GM19372 (cell line): ENCODE measurements around the gene ASNSD1.

ENCODE experiments used
- ATAC-seq: cut with Tn5 transposase; IDR thresholded peaks from one replicate; pipeline ENCODE4 v1.9.1; 2021; ENCODE audit warnings: mild to moderate bottlenecking, low read depth, moderate library complexity; ENCODE audit not compliant: unreplicated experiment

Gene ASNSD1

GRCh38 chr2:189661148-189661956 lies at the start of gene ASNSD1:
Gene ASNSD1, plus strand, starts transcription at chr2:189661459. Its CDS starts 4,674 bp downstream, at chr2:189666133.
- peak; percentile 96 for ATAC-seq

- no peak for ATAC-seq
These were observed 48.1 kb upstream of the ASNSD1 start for GRCh38 chr2:189613077-189613636.

- no peak for ATAC-seq
These were observed 47.4 kb upstream of the ASNSD1 start for GRCh38 chr2:189613650-189614420.

GRCh38 chr2:189614585-189614984 lies 46.7 kb upstream of the ASNSD1 start:
- no peak for ATAC-seq

- ATAC-seq, result no peak
These were observed 43.1 kb upstream of the ASNSD1 start for GRCh38 chr2:189618197-189618596.

- no peak for ATAC-seq
These were observed 39.5 kb upstream of the ASNSD1 start for GRCh38 chr2:189621781-189622180.

GRCh38 chr2:189623049-189623448 lies 38.2 kb upstream of the ASNSD1 start:
- ATAC-seq, result no peak

GRCh38 chr2:189624648-189625355 lies 36.5 kb upstream of the ASNSD1 start:
- ATAC-seq, result no peak

GRCh38 chr2:189625636-189626035 lies 35.6 kb upstream of the ASNSD1 start:
- ATAC-seq, result no peak

- no peak for ATAC-seq
These were observed 33.5 kb upstream of the ASNSD1 start for GRCh38 chr2:189627789-189628188.

- ATAC-seq, result no peak
These were observed 32.3 kb upstream of the ASNSD1 start for GRCh38 chr2:189628817-189629530.

- no peak for ATAC-seq
These were observed 31.5 kb upstream of the ASNSD1 start for GRCh38 chr2:189629531-189630453.

GRCh38 chr2:189631849-189632248 lies 29.4 kb upstream of the ASNSD1 start:
- ATAC-seq, result no peak

GRCh38 chr2:189633392-189633811 lies 27.9 kb upstream of the ASNSD1 start:
- ATAC-seq, result no peak

GRCh38 chr2:189635353-189635752 lies 25.9 kb upstream of the ASNSD1 start:
- no peak for ATAC-seq

GRCh38 chr2:189638301-189639006 lies 22.8 kb upstream of the ASNSD1 start:
- no peak for ATAC-seq

- ATAC-seq, result no peak
These were observed 22.2 kb upstream of the ASNSD1 start for GRCh38 chr2:189639007-189639609.

- ATAC-seq, result no peak
These were observed 20.3 kb upstream of the ASNSD1 start for GRCh38 chr2:189641002-189641401.
